ENCODE data around the gene ROR2.
"Not testable (repeated sequence)": the region's sequence is repeated elsewhere in the genome, so short reads cannot be mapped to it uniquely, and the experiment has no call there.

Gene ROR2

DNA sequence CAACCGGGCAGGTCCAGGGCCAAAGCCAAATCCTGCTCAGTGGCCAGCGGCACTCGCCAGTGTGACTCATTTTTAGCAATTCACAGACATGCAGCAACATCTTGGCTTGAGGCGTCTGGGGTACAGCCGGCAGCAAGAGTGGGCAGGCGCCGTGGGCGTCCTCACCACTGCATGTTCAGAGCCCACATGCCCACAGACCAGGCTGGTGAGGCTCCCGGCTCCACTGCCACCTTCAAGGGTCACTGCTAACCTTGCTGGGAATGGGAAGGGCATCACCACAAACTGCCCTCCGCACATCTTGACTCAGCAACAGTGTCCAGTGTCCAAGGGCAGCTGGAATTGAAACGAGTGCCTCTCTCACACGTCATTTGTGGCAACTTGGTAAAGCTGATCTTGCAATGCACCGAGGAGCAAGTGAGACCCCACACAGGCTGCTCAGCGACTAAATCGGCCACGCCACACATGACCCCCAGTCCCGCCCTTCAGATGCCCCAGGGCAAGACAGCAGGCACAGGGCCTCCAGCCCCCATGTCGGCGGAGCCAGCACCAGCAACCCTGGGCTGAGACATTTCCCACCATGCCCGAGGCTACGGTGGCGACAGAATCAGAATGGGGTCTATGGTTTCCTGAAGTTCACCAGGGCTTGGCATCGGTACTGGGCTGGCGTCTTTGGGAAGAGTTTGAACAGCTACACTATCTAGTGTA, 140.3 kb downstream of the ROR2 start:
- DNase-seq, result no peak
- TF ChIP-seq GATA1 (IDR thresholded peaks at IDR 0.05; ENCODE audit: low read depth, low read length) (no peak), POLR2A (IDR thresholded peaks at IDR 0.05; ENCODE audit: low read length) (no peak)

DNA sequence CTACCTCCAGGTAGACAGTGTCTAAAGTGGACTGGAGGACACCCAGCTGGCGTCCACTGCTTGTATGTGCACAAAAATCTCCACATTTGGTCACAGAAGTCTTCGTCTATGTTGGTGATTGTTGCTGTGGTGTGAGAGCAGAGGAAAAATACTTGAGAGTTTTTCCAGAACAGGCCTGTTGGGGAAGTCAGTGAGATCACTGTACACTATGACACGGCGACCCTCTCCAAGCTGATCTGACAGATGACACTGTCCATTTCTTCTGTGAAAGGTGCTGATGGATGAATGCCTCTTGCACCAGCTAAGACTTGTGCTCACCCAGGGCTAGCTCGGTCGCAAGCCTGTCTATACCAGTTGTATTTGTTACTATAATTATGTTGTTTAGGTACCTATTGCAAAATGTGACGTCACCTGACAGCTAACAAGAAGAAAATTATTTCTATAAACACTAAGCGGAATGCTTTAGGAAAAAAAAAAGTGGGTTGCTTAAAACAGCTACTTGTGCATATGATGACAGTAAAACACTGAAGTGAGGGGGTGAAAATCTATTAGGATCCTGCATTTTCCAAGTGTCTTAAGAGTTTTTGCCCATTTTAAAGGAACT, 142.3 kb downstream of the ROR2 start:
- DNase-seq, result no peak
- TF ChIP-seq POLR2A (IDR thresholded peaks at IDR 0.05; ENCODE audit: low read length) (no peak), GATA1 (IDR thresholded peaks at IDR 0.05; ENCODE audit: low read depth, low read length) (no peak)

DNA sequence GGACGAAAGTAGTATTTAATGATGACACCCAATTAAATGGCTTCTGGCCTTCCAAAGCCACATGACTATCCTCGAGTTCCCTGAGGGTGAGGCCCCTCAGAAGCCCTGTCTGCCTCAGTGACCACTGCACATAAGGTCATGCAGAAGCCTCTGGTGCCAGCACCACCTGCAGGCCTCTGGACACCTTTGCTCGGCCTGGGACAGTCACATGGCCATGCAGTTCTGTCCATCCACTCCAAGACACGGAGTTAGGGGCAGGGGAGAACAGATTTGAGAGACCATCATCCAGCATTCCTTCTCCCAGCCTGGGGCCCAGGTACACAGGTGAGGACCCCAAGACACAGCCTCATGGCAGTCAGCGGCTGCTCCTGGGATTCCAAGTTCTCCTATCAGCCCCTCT, 145.0 kb downstream of the ROR2 start:
- no peak for DNase-seq
- TF ChIP-seq POLR2A (IDR thresholded peaks at IDR 0.05; ENCODE audit: low read length), result no peak
- TF ChIP-seq GATA1 (IDR thresholded peaks at IDR 0.05; ENCODE audit: low read depth, low read length), result no peak

DNA sequence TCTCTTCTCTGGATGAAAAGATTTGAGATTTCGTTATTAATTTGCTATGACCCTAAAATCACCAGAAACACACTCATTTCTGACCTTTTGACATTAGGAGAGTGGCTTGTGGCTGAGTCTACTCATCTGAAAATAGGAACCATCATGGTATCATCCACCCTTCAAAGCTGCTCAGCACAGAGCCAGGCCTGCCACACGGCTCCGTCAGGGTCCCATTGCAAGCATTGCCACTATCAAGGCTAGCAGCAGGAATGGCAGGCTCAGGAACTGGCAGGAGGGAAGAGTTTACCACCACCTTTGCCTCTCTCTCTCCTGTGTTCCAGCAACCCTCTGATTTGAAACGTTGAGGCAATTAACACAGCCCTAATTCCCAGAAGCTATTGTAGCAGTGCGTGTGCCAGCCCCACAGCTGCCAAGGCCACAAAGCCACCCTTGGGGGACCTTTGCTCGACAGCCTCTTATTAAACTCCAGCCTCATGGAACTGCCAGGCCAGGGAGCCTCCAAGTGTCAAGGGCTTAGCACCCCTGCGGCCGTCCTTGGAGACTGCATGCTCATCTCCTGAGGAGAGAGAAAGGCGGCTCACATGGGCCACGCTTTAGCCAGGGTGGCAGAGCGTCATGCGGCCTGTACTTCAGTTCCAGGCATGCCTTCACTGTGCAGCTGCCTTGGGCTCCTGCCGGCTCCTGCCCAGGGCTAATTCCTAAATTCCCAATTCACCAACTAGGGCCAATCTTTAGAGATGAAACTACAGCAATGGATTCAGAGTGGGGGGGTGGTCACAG, 145.9 kb downstream of the ROR2 start:
- TF ChIP-seq GATA1 (IDR thresholded peaks at IDR 0.05; ENCODE audit: low read depth, low read length) (no peak), POLR2A (IDR thresholded peaks at IDR 0.05; ENCODE audit: low read length) (no peak)
- no peak for DNase-seq

DNA sequence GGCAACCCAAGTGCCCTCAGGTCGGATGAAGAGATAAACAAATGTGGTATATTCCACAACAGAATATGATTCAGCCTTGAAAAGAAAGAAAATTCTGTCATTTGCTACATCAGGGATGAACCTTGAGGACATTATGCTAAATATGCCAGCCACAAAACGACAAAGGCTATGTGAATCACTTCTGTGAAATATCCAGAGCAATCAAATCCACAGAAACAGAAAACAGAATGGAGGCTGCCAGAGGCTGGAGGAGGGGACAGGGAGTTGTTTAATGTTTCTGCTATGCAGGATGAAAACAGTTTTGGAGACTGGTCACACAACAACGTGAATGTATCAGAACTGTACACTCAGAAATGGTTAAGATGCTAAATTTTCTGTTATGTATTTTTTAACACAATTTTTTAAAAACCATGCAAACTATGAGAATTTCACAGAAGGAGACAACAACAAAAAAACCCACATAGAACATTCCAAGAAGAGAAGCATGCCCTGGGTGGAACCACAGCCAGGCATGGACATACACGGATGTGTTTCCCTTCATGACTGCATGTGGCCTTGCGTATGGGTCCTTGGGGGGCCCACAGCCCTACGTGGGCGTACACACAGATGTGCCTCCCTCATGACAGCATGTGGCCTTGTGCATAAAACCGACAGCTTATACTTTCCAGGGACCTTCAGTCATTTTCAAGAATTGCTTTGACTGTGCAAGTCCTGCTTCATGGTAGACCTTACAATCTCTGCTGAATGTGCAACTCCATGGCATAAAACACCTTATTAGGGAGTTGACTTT, 146.7 kb downstream of the ROR2 start:
- TF ChIP-seq GATA1 (IDR thresholded peaks at IDR 0.05; ENCODE audit: low read depth, low read length) (no peak), POLR2A (IDR thresholded peaks at IDR 0.05; ENCODE audit: low read length) (no peak)
- no peak for DNase-seq

DNA sequence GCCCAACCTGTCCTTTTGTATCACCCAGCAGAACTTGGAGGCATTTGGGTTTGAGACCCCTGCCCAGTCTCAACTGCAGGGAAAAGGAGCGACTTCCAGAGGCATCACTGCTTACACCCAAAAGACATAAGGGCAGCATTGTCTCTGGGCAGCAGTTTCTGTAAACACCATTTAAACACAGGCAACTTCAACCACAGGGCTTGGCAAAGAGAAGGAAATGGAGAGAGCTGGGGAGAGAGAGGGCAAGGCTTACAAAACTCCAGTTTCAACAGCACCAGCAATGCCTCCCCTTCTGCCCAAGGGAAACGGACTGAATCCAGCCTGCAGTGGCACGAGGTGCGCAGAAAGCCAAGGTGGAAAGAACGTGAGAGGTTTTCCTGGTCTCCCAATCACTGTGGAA, 147.6 kb downstream of the ROR2 start:
- no peak for DNase-seq
- no peak for TF ChIP-seq GATA1 (IDR thresholded peaks at IDR 0.05; ENCODE audit: low read depth, low read length)
- TF ChIP-seq POLR2A (IDR thresholded peaks at IDR 0.05; ENCODE audit: low read length), result no peak

DNA sequence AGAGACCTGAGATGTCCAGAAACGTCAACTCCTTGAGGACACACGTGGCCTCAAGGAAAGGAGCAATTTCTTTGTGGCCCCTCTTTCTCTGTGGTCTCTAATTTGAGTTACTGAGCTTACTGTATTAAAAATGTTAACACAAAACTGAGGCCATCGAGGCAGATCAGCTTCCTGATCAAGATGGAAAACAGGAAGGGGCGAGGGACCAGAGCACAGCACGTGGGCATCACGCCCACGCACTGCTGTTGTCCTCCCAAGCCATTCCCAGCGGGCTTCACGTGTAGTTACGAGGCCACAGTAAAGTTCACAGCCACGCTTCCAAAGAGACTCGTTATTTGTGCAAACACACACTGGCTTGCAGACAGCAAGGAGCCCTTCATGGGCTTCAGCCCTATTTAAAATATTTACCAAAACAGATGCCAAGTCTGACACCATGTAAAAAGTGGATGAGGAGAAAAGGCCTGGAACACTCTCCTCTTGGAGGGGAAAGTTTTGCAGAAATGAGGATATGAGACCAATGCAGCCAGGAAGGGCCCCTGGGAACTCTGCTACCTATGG, 149.5 kb downstream of the ROR2 start:
- TF ChIP-seq GATA1 (IDR thresholded peaks at IDR 0.05; ENCODE audit: low read depth, low read length) (no peak), POLR2A (IDR thresholded peaks at IDR 0.05; ENCODE audit: low read length) (no peak)
- DNase-seq, result no peak

DNA sequence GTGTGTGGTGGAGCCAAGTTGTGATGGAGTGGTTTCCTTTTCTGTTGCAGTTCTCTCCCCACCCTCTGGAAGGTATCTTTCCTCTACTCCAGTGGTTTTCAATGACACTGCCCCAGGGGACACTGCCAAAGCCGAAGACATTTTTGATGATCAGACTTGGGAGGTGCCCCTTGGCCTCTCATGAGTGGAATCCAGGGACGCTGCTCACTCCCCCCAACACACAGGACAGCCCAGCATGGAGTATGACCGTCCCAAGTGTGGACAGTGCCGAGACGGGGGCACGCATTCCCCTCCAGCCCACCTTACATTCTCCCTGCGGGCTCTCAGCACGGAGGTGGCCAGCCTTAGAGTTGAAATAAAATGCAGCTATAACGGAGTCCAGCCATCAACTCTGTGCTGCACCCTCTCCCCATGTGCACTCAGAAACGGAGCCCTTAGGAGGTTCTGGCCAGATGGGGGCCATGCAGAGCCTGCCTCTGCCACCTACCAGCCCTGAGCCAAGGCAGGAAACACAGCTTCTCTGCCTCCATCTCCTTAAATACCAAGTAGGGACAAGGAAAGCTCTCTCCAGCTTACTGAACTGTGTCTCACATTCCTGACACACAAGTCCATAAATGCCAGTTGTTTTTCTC, 150.8 kb downstream of the ROR2 start:
- TF ChIP-seq GATA1 (IDR thresholded peaks at IDR 0.05; ENCODE audit: low read depth, low read length) (no peak), POLR2A (IDR thresholded peaks at IDR 0.05; ENCODE audit: low read length) (no peak)
- DNase-seq, result no peak

DNA sequence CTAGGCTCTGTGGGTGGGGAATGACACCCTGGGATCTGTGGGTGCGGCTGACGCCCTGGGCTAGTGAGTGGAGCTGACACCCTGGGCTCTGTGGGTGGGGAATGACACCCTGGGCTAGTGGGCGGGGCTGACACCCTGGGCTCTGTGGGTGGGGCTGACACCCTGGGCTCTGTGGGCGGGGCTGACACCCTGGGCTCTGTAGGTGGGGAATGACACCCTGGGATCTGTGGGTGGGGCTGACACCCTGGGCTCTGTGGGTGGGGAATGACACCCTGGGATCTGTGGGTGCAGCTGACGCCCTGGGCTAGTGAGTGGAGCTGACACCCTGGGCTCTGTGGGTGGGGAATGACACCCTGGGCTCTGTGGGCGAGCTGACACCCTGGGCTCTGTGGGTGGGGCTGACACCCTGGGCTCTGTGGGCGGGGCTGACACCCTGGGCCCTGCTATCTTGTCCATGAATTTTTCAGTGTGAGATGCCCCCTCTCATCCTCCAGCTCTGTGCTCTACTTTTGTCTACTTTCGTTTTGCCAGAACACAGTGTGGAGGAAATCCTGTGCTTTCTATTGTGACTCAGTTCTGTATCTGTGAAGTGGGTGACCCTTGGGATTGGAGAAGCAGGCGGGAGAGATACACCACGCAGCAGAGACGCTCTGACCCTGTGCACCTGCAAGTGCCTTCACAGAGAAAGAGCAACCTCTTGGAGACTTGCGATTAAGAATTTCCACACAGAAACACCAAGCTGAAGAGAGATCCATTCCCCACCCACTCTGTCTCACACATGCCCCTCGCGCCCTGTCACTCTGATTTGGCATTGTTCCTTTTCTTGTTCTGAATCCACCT, 151.5 kb downstream of the ROR2 start:
- peak; percentile 76 for DNase-seq

DNA sequence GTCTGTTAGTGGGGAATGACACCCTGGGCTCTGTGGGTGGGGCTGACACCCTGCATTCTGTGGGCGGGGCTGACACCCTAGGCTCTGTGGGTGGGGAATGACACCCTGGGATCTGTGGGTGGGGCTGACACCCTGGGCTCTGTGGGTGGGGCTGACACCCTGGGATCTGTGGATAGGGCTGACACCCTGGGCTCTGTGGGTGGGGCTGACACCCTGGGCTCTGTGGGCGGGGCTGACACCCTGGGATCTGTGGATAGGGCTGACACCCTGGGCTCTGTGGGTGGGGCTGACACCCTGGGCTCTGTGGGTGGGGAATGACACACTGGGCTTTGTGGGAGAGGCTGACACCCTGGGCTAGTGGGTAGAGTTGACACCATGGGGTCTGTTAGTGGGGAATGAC, 152.5 kb downstream of the ROR2 start:
- not testable (repeated sequence) for DNase-seq

DNA sequence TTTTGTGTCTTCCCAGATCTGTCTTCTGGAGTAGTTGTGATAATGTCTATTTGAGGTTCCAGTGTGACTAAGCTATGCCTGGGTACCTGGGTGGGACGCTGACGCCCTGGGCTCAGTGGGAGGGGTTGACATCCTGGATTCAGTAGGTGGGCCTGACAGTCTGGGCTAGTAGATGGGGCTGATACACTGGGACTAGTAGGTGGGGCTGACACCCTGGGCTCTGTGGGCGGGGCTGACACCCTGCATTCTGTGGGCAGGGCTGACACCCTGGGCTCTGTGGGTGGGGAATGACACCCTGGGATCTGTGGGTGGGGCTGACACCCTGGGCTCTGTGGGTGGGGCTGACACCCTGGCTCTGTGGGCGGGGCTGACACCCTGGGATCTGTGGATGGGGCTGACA, 153.5 kb downstream of the ROR2 start:
- DNase-seq, result peak; percentile 80 to 81

DNA sequence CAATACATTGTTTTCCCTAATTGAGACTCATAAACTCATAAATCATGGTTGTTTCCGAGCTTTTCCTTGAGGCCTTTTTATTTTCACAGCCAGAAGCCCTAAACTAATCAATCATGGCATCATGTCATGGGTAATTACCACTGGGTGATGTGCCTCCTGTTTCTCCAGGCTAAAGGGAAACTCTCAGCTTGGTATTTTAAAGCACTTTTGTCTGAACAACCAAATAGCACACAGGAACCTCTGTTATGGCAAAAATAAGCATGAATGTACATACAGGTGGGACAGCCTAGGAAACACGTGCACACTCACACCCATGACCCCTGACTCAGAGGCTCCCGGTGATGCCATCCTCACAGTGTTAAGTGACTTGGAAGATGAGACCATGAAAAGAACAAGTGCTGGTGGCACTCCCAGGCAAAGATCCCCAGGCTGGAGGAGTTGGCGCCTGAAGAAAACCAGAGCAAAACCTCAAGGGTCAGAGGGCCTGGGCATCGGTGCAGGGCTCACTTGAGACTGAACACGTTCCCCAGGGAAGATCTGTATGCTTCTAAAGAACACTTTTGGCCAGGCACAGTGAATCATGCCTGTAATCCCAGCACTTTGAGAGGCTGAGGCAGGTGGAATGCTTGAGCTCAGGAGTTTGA, 154.3 kb downstream of the ROR2 start:
- DNase-seq, result peak in 1 of 2 experiments; percentile 47
- TF ChIP-seq POLR2A (IDR thresholded peaks at IDR 0.05; ENCODE audit: low read length), result no peak
- no peak for TF ChIP-seq GATA1 (IDR thresholded peaks at IDR 0.05; ENCODE audit: low read depth, low read length)

DNA sequence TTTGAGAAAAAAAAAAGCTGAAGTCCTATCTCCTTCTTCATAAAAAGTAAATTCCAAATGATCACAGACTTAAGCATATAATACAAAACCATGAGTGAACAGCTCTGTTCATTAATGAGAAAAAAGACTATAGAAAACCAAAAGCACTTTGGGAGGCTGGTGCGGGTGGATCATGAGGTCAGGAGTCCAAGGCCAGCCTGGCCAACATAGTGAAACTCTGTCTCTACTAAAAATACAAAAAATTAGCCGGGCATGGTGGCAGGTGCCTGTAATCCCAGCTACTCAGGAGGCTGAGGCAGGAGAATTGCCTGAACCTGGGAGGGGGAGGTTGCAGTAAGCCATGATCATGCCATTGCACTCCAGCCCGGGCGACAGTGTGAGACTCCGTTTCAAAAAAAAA, 156.7 kb downstream of the ROR2 start:
- not testable (repeated sequence) for DNase-seq
